ENCODE results near the gene GOLPH3L.
A peak's percentile ranks its signal among the peaks of the same experiment; 100 is the strongest.
"Not testable (repeated sequence)": the region's sequence is repeated elsewhere in the genome, so short reads cannot be mapped to it uniquely, and the experiment has no call there.

GOLPH3L gene

GRCh38 chr1:150654635-150655034 lies 42.3 kb downstream of the GOLPH3L start:
- not testable (repeated sequence) for DNase-seq

GRCh38 chr1:150650193-150650592 lies 46.8 kb downstream of the GOLPH3L start:
- DNase-seq = no peak

DNA sequence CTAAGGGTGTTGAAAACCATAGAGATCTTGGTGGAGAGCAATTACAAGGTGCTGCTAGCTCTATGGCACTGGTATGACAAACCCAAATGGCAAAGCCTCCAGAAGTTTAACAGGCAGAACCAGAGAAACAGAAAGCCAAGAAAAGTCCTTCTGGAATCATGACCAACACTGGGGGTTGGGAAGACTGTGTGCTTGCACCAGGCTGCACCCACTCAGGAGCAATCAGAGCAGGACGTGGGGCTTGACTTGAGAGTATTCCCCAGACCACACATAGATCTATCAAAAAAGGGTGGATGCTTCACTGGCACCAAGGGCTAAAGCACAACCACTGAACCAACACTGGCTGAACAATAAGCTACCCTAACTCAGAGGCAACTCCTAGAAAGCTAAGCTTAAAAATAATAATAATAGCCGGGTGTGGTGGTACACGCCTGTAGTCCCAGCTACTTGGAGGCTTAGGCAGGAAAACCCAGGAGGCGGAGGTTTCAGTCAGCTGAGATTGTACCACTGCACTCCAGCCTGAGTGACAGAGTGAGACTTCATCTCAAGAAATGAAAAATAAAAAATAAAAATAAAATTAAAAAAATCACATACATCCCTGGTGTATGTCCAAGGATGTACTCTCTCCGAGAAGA lies 47.4 kb downstream of the GOLPH3L start:
- no peak for DNase-seq

- no peak for DNase-seq
Observed at GRCh38 chr1:150642296-150642695, 54.7 kb downstream of the GOLPH3L start.

- not testable (repeated sequence) for DNase-seq
Observed at GRCh38 chr1:150641126-150641815, 55.7 kb downstream of the GOLPH3L start.

DNA sequence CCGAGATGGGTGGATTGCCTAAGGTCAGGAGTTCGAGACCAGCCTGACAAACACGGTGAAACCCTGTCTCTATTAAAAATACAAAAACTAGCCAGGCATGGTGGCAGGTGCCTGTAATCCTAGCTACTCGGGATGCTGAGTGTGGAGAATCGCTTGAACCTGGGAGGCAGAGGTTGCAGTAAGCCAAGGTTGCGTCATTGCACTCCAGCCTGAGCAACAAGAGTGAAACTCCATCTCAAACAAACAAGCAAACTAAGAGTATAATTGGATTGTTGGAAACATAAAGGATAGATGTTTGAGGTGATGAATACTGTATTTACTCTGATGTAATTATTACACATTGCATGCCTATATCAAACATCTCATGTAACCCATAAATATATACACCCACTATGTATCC lies 58.5 kb downstream of the GOLPH3L start:
- not testable (repeated sequence) for DNase-seq

GRCh38 chr1:150634839-150635622 lies 61.9 kb downstream of the GOLPH3L start:
- not testable (repeated sequence) for DNase-seq

DNA sequence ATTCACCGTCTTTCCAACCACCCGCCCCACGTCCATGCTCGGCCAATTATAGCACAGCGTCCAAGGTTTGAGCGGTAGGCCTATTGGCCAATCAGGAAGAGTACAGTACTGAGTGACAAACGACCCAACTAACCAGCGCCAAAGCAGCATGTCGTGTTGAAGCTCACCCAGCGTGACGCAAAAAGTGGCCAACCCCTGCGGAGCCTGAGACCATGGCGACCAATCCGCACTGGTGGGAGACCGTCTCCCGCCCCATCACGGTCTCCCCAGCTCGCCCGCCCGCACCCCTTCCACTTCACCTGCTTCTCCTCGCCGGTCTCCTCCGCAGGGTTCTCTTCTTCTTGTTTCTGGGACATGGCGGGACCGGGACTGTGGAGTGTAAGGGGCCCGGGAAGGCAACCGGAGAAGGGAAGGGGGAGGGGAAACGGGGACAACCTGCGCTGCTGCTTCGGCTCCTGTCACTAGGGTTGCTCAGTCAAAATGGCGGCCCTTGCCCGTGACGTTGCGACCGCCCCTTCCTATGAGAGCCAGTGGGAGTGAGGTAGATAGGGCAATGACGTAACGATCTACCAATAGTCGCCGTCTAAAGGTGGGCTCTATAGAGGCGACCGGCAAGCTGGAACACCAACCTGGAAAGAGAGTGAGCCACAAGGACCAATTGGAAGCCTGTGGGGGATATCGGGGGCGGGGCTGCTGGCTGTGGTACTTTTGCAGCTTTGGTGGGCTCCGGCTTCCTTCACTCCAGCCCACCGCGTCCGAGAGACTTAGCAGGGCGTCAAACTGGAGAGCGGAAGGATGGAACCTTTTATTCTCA lies 67.6 kb downstream of the GOLPH3L start, which contains the start of gene ENSA:
ENSA (minus strand) TSS at position 498 of the 814 bp plus-strand sequence; CDS start at position 356, 142 bp downstream.
- DNase-seq = peak; percentile 93 to 94

DNA sequence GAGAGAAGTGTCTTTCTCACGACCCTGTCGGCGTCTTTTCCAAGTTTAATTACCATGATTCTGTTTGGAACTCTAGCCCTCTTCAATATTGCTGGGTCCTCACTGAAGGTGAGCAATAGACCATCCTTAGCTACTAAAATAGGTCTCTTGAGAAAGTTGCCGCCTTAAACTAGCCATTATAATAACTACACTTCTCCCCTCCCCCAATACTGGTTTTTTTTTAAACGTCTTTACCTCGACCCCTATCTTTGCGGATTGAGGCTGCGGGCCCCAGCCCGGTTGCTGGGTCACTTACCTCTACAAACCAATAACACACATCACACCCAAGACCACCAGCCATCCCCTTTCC lies 68.2 kb downstream of the GOLPH3L start:
- no peak for DNase-seq

DNA sequence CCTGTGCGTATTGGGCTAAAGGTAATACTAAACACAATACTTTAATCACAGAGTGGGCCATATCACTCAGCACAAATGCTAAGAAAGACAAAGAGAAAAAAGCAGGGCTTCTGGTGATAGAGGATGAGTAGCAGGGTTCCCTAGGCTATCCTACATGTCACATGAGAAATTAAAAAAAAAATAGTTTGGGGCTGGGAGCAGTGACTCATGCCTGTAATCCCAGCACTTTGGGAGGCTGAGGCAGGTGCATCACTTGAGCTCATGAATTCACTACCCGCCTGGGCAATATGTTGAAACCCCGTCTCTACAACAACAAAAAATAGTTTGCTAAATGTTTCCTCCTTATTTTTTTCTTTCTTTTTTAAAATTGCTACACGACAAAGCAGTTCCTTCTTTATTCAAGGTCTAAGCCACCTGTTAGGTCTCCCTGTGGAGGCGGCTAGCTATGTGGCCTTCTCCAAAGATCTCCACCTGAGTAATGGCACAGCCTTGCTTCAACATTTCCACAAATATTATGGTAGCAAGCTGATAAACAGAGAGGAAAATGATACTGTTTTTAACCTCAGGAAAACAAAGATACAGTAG lies 69.0 kb downstream of the GOLPH3L start:
- DNase-seq = no peak

DNA sequence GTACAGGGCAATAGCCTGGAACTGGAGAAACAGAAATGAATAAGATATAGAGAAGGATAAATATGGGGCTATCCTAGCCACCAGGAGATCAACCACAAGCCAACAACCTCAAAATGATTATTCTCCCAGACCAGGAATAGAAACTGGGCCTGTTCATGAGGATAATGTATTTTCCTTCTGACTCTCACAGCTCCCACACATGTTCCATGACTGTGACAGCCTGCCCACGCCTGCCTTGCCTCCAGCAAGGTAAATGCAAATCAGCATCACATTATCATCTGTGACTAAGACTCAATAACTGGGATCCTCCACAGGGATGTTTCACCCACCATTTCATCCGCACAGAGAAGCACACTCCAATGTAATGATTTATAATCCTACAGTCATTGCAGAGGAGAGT lies 70.8 kb downstream of the GOLPH3L start:
- peak; percentile 53 to 55 for DNase-seq

DNA sequence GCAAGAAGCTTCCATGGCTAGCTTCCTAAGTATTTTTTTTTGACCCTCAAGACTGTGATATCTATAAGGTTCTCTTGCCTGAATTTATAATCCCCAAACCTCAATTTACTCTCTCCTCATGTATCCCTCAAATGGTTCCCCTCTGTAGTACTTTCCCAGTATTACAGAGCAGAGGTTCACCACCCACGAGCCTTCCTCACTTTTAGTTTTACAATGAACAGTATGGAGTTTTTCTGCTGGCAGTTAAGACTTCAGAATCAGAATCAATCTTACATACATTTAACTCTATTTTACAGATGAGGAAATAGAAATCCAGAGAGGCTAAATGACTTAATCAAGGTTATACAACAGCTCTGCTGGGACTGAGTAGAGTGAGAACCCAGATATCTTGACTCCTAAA lies 72.4 kb downstream of the GOLPH3L start:
- not testable (repeated sequence) for DNase-seq

- not testable (repeated sequence) for DNase-seq
Observed at GRCh38 chr1:150624134-150624533, 72.8 kb downstream of the GOLPH3L start.

- DNase-seq = no peak
Observed at GRCh38 chr1:150622303-150622975, 74.5 kb downstream of the GOLPH3L start.

DNA sequence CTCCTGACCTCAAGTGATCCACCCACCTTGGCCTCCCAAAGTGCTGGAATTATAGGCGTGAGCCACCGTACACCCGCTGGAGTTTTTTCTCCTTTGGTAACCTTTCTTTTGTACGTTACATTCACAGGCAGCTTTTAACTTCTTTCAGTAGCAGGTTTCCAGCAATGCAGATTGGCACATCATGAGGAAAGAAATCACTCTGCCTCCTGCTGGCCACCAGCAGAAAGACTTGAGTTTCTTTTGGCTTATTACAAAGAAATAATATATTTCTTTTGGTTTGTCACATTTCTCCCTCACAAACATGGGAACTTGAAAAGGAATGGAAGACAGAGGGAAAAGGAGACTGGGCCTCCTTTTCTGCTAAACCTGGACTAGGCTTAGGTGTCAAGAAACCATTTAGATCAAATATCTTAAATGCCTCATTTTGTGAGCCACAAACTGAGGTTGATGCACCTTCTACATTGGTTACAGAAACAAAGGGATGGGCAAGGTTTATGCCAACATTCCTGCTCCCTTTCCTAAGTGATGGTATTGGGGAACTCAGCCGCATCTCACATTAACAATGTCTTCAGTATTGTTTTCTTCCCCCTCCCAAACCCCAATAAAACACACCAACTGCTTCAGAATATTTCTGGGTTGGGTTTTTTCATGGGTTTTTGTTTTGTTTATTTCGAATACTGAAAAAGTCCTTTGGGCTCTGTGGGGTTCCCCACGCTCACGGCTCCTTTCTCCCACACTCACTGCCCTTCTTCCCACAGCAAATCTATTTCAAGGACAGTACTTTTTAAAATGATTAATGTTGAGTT lies 75.3 kb downstream of the GOLPH3L start:
- DNase-seq = peak; percentile 50 to 59

DNA sequence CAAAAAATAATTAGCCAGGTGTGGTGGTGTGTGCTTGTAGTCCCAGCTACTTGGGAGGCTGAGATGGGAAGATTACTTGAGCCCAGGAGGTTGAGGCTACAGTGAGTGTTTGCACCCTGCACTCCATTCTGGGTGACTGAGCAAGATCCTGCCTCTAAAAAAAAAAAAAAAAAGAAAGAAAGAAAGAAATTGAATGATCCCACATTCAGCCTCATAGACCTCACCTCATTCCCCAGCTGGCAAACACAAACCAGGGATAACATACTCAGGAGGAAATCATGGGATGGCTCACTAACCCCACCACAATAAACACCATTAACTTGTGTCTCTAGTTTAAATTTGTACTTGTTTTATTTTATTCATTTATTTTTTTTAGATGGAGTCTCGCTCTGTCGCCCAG lies 76.0 kb downstream of the GOLPH3L start:
- DNase-seq = no peak

- DNase-seq = no peak
Observed at GRCh38 chr1:150619576-150620509, 77.1 kb downstream of the GOLPH3L start.

- DNase-seq = no peak
Observed at GRCh38 chr1:150615346-150616201, 81.4 kb downstream of the GOLPH3L start.

Data from stimulated activated CD4-positive, alpha-beta T cell treated with anti-CD3 and anti-CD28 coated beads, Interleukin-2, amount 100 ng/mL, for 24 hours (primary cell).